Osteoblast (primary cell): ENCODE data around the gene CFAP92. TPM values are rescaled to one million over a fixed set of nuclear protein-coding genes. Genes with fewer than 3 reads are reported as not detected.
A peak's percentile ranks its signal among the peaks of the same experiment; 100 is the strongest.

Experiments
- DNase-seq: peaks from one replicate; pipeline ENCODE4 v3.0.0; 2011; ENCODE audit warnings: low spot score, mixed read lengths; ENCODE audit not compliant: insufficient read length; ENCODE audit errors: missing footprints
- H2AFZ ChIP-seq: 2 replicates; pipeline ENCODE4 v1.6.0; 2011; ENCODE audit warnings: mild to moderate bottlenecking, low read length
- H3K27ac ChIP-seq: 2 replicates; pipeline ENCODE4 v1.5.1; 2011; ENCODE audit warnings: mild to moderate bottlenecking, low read depth, low read length, moderate library complexity
- H3K27me3 ChIP-seq: 2 replicates; pipeline ENCODE4 v1.6.0; 2012; ENCODE audit warnings: mild to moderate bottlenecking, control low read depth, inconsistent platforms, low read length, moderate library complexity; ENCODE audit not compliant: insufficient read depth
- H3K36me3 ChIP-seq: 2 replicates; pipeline ENCODE4 v1.5.1; 2011; ENCODE audit warnings: mild to moderate bottlenecking, low read length, control low read depth, moderate library complexity; ENCODE audit not compliant: insufficient read depth
- H3K4me1 ChIP-seq: 2 replicates; pipeline ENCODE4 v1.5.1; 2011; ENCODE audit warnings: mild to moderate bottlenecking, low read length, control low read depth, moderate library complexity; ENCODE audit not compliant: insufficient read depth
- H3K4me2 ChIP-seq: 2 replicates; pipeline ENCODE4 v1.6.0; 2011; ENCODE audit warnings: mild to moderate bottlenecking, low read length; ENCODE audit not compliant: insufficient read depth
- H3K4me3 ChIP-seq: fragments of 200-600 bp; sonication (generic); 3 replicates; pipeline ENCODE4 v1.5.1; 2012; ENCODE audit warnings: mild to moderate bottlenecking, low read length, inconsistent platforms; ENCODE audit not compliant: insufficient read depth
- H3K79me2 ChIP-seq: 2 replicates; pipeline ENCODE4 v1.6.0; 2012; ENCODE audit warnings: mild to moderate bottlenecking, low read length, control low read depth, inconsistent platforms; ENCODE audit not compliant: insufficient read depth
- H3K9me3 ChIP-seq: 2 replicates; pipeline ENCODE4 v1.5.1; 2011; ENCODE audit warnings: low read depth, low read length, control low read depth
- H4K20me1 ChIP-seq: 2 replicates; pipeline ENCODE4 v1.6.0; 2012; ENCODE audit warnings: mild to moderate bottlenecking, low read length, control low read depth; ENCODE audit not compliant: insufficient read depth
- total RNA-seq: library from RNA; depleted of rRNA; stranded (reverse); fragments of >200 nt; gene quantifications from 2 replicates; pipeline ENCODE4 v1.2.3, GENCODE V29; 2012
- TF ChIP-seq, protein P1 (sequence below): IDR thresholded peaks from 2 replicates; pipeline ENCODE4 v1.5.1; 2011; ENCODE audit warnings: mild to moderate bottlenecking, low read depth, low read length, moderate library complexity; ENCODE audit errors: extremely low read depth

Gene CFAP92
- total RNA-seq, 1 donor: not detected

DNA sequence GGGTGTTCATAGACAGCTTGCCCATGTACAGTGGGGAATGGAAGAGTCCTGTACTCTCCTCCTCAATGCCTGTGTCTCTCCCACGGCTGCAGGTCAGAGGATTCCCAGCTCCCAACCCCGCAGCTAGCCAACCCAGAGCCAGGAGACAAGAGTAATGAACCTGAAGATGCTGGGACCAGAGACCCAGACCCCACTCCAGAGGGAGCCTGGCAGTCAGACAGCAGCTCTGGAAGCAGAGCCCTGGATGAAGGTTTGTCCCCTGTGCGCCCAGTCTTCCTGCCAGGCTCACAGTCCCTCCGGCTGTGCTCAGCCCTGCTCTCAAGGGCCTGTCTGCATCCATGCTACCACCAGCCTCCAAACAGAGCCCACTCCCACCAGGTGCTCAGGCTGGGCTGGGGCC lies 36.7 kb upstream of the CFAP92 start:
- H3K4me3 ChIP-seq: no peak overlapping the region

DNA sequence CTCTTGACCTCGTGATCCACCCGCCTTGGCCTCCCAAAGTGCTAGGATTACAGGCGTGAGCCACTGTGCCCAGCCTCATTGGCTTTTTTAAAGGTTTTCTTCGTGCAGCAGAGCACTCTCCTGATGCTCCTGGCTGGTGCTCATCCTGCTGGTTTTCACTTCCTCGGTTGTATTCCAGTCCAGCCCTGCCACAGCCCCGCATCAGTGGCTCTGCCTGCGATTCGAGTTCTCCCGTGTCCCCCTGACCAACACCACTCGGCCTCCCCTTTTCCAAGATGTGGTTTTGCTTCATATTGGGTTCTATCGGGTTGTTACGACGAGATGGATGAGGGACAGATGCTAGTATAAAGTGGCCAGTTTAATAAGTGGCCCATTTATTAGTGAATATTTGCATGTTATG lies 35.0 kb upstream of the CFAP92 start:
- Histone ChIP-seq H3K4me3 (no peak overlapping the region), H4K20me1 (no peaks in the 10 kb centered on the region), H3K4me2 (no peak overlapping the region)

More for the DNA sequence above, 36.7 kb upstream of the CFAP92 start:
- Histone ChIP-seq H4K20me1 (no peaks in the 10 kb centered on the region), H3K4me2 (no peak overlapping the region), H3K9me3 (no peaks in the 10 kb centered on the region), H3K27ac (no peak overlapping the region), H3K4me1 (no peaks in the 10 kb centered on the region), H3K27me3 (peaks cover 20% of the 10 kb centered on the region), H3K79me2 (no peaks in the 10 kb centered on the region), H2AFZ (no peak overlapping the region), H3K36me3 (no peaks in the 10 kb centered on the region)
- TF ChIP-seq, protein P1, sequence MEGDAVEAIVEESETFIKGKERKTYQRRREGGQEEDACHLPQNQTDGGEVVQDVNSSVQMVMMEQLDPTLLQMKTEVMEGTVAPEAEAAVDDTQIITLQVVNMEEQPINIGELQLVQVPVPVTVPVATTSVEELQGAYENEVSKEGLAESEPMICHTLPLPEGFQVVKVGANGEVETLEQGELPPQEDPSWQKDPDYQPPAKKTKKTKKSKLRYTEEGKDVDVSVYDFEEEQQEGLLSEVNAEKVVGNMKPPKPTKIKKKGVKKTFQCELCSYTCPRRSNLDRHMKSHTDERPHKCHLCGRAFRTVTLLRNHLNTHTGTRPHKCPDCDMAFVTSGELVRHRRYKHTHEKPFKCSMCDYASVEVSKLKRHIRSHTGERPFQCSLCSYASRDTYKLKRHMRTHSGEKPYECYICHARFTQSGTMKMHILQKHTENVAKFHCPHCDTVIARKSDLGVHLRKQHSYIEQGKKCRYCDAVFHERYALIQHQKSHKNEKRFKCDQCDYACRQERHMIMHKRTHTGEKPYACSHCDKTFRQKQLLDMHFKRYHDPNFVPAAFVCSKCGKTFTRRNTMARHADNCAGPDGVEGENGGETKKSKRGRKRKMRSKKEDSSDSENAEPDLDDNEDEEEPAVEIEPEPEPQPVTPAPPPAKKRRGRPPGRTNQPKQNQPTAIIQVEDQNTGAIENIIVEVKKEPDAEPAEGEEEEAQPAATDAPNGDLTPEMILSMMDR: no peak
- DNase-seq: peak; percentile 47

DNA sequence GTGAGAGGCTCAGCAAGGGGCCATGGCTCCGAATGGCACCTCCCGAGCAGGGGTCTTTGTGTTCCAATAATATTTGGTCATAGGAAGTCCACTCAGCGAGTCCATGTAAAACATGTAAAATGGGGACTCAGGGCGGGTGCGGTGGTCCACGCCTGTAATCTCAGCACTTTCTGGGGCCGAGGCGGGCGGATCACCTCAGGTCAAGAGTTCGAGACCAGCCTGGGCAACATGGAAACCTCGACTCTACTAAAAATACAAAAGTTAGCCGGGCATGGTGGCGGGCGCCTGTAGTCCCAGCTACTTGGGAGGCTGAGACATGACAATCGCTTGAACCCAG lies 33.6 kb upstream of the CFAP92 start:
- Histone ChIP-seq H2AFZ (peak overlapping the region; percentile 41), H3K27me3 (peaks cover 45% of the 10 kb centered on the region), H3K4me2 (peak overlapping the region; percentile 50), H3K4me1 (no peaks in the 10 kb centered on the region), H3K79me2 (no peaks in the 10 kb centered on the region), H3K27ac (no peak overlapping the region), H3K36me3 (no peaks in the 10 kb centered on the region), H3K4me3 (peak overlapping the region; percentile 39), H3K9me3 (no peaks in the 10 kb centered on the region), H4K20me1 (no peaks in the 10 kb centered on the region)
- TF ChIP-seq, protein P1: no peak
- DNase-seq: no peak

More for the DNA sequence above, 35.0 kb upstream of the CFAP92 start:
- TF ChIP-seq, protein P1: no peak
- DNase-seq: peak; percentile 66
- H2AFZ ChIP-seq: no peak overlapping the region
- H3K27me3 ChIP-seq: peaks cover 34% of the 10 kb centered on the region
- no peak overlapping the region for H3K27ac ChIP-seq
- no peaks in the 10 kb centered on the region for H3K9me3 ChIP-seq
- no peaks in the 10 kb centered on the region for H3K79me2 ChIP-seq
- H3K4me1 ChIP-seq: no peaks in the 10 kb centered on the region
- H3K36me3 ChIP-seq: no peaks in the 10 kb centered on the region

DNA sequence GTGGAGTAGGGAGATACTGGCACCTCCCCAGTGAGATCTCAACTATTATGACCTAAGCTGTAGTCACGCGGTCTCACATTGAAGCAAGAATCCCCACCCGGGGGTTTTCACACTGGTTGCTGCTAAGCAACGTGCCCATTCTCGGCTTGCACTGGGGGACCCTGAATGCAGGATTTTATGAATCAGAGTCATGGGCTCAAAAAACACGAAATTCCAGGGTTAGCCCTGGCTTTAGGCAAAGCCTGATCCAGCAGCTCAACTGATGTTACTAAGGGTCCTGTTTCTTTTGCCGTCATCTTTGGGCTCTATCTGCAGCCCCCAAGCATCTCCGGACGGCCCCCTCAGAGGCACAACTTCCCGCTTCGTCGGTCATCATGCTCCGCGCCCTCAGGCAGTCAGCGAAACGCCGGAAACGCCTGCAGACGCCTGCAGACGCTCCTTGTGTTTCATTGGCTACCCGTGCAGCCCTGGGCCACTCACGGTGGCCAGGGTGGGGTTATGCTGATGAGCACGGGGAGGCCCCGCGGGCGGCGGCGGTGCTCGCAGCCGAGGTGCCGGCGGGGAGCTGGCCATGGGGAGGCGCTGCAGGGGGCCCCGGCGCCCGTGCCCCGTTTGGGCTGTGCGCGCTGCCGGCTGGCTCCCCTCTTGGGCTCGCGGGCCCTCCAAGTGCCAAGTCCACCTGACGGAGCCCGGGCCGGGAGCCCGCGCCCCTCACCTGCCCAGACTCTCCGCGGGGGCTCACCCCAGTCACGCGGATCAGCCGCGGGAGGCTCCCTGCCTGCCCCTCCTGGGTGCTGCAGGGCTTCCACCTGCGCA lies 33.1 kb upstream of the CFAP92 start:
- Histone ChIP-seq H3K4me3 (peak overlapping the region; percentile 39), H3K9me3 (no peaks in the 10 kb centered on the region), H3K4me2 (peak overlapping the region; percentile 50), H3K27ac (no peak overlapping the region), H3K36me3 (no peaks in the 10 kb centered on the region), H4K20me1 (no peaks in the 10 kb centered on the region), H2AFZ (peak overlapping the region; percentile 56), H3K4me1 (no peaks in the 10 kb centered on the region), H3K79me2 (no peaks in the 10 kb centered on the region), H3K27me3 (peaks cover 50% of the 10 kb centered on the region)
- TF ChIP-seq, protein P1: peak; percentile 24
- DNase-seq: peak; percentile 98
